Lower lobe of right lung (tissue), 2 donors: ENCODE measurements around the gene CCDC24. TPM values are rescaled to one million over a fixed set of nuclear protein-coding genes. Genes with fewer than 3 reads are reported as not detected.

Source experiments
- ATAC-seq, 2 donors: fragments of 200-7000 bp; cut with Tn5 transposase; one replicate each; pipeline ENCODE4 v1.9.1; 2020 to 2022; ENCODE audit warnings: mild to moderate bottlenecking in 2 of 2, moderate library complexity in 2 of 2
- DNase-seq: peaks from one replicate; pipeline ENCODE4 v3.0.0-alpha.2; 2020
- H3K27ac ChIP-seq: fragments of 200-600 bp; one replicate; pipeline ENCODE4 v1.8.0; 2022
- H3K27me3 ChIP-seq: fragments of 200-600 bp; one replicate; pipeline ENCODE4 v1.8.0; 2022; ENCODE audit warnings: low read depth
- H3K36me3 ChIP-seq: fragments of 200-600 bp; one replicate; pipeline ENCODE4 v1.8.0; 2022; ENCODE audit warnings: mild to moderate bottlenecking
- H3K4me1 ChIP-seq: fragments of 200-600 bp; one replicate; pipeline ENCODE4 v1.8.0; 2022
- H3K4me3 ChIP-seq: fragments of 200-600 bp; one replicate; pipeline ENCODE4 v1.8.0; 2022; ENCODE audit warnings: mild to moderate bottlenecking
- H3K9me3 ChIP-seq: fragments of 200-600 bp; one replicate; pipeline ENCODE4 v1.8.0; 2022
- CTCF ChIP-seq: fragments of 200-600 bp; IDR thresholded peaks from one replicate; pipeline ENCODE4 v1.8.0; 2022; ENCODE audit warnings: antibody characterized with exemption, mild to moderate bottlenecking
- intact Hi-C: fragments of 100-400 bp; cut with DNase I; formaldehyde crosslinking; loops from one replicate; pipeline ENCODE4 v1.11.0; 2022
- total RNA-seq: library from RNA; stranded (reverse); fragmentation: NEBNext Ultra II Directional; extraction: Animal tissue kit (Norgen Biotek cat#: 25700); gene quantifications from one replicate; pipeline ENCODE4 v1.2.1, GENCODE V29; 2021
- donor health status: DM: no; HTN: yes; CAD: no; lungs with severe emphysema.

The CCDC24 gene
- total RNA-seq, 1 donor from 2014 or later = 10.7 TPM

DNA sequence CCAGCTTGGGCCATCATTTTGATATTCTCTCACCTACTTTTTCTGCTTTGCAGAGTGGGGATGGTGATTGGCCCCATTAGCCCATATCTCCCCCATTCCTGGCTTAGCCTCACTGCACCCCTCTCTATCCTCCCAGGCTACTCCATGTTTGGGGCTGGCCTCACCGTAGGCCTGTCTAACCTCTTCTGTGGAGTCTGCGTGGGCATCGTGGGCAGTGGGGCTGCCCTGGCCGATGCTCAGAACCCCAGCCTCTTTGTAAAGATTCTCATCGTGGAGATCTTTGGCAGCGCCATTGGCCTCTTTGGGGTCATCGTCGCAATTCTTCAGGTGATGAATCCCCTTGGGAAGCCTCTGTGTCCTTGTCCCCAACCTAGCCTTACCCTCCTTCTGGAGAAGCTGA lies 14.5 kb upstream of the CCDC24 start:
- intact Hi-C loops = no loop called here
- Histone ChIP-seq H3K4me1 (peaks cover 51% of the 10 kb centered on the region), H3K4me3 (peak overlapping the region; percentile 11)

GRCh38 chr1:43977376-43978263 lies 13.8 kb upstream of the CCDC24 start:
- Histone ChIP-seq H3K4me3 (no peak overlapping the region), H3K36me3 (peaks cover 26% of the 10 kb centered on the region), H3K27ac (no peak overlapping the region), H3K27me3 (no peaks in the 10 kb centered on the region), H3K9me3 (no peaks in the 10 kb centered on the region), H3K4me1 (peaks cover 51% of the 10 kb centered on the region)
- DNase-seq (no peak), ATAC-seq (no peak)
- intact Hi-C loops = no loop called here
- no peak for TF ChIP-seq CTCF

More for the DNA sequence above, 14.5 kb upstream of the CCDC24 start:
- ATAC-seq (no peak), DNase-seq (no peak)
- Histone ChIP-seq H3K9me3 (no peaks in the 10 kb centered on the region), H3K27me3 (no peaks in the 10 kb centered on the region), H3K36me3 (peaks cover 34% of the 10 kb centered on the region), H3K27ac (no peak overlapping the region)
- TF ChIP-seq CTCF = no peak

DNA sequence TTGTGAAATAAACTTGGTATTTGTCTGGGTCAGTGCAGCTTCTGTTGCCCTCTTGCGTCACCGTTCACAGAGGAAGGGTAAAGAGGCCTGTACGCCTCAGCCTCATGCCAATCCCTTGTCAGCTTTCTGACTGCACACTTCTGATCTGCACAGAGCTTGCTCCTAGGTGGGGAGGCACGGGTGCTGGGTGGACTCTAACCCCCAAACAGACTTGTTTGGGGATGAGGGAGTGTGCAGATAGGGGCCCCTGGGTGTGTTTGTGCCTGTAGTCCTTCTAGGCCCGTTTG lies 13.2 kb upstream of the CCDC24 start:
- DNase-seq (no peak), ATAC-seq (no peak)
- Histone ChIP-seq H3K36me3 (peaks cover 25% of the 10 kb centered on the region), H3K27me3 (no peaks in the 10 kb centered on the region), H3K27ac (no peak overlapping the region), H3K4me1 (peaks cover 51% of the 10 kb centered on the region), H3K4me3 (no peak overlapping the region), H3K9me3 (no peaks in the 10 kb centered on the region)
- TF ChIP-seq CTCF = no peak
- intact Hi-C loops = no loop called here

DNA sequence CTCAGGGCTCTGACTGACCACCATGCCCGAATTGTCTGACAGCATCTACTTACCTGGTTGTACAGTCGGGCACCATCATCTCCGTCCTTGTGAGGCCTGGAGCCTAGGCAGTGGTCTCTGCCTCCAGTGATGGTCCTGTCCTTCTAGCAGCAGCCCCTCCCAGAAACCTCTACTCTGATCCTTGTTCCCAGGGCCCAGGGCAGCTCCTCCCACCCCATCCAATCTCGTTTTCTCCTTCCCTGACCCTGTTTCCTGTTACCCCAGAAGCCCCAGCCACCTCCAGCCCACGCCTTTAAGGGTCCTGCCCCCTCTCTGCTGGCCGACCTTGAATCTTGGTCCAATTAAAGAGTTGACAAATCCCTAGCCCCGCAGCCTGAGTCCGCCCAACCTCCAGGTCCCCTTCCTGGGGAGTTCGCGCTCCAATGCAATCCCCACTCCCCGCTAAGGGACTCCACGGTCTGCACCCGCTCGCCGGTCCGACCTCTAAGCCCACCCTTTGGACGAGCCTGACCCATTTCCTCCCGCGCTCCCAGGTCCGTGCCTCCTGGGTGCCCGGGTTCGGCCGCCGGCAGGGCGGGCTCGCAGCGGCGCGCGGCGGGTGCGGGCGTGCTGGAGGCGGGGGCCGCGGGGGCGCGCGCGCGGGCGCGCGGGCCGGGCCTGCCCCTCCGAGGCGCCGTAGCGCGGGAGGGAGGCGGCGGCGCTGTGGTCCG lies 12.7 kb upstream of the CCDC24 start, which contains the start of gene B4GALT2:
Gene B4GALT2, plus strand, starts transcription at position 660 of the 710 bp plus-strand sequence. CDS start 1,951 bp downstream, outside the sequence.
- Histone ChIP-seq H3K4me1 (peaks cover 51% of the 10 kb centered on the region), H3K27ac (peak within 1 kb of the TSS; percentile 65), H3K36me3 (peaks cover 25% of the 10 kb centered on the region), H3K4me3 (peak within 1 kb of the TSS; percentile 80), H3K27me3 (no peaks in the 10 kb centered on the region), H3K9me3 (no peaks in the 10 kb centered on the region)
- DNase-seq = no peak
- no peak for ATAC-seq
- no peak for TF ChIP-seq CTCF
- intact Hi-C loops = no loop called here

DNA sequence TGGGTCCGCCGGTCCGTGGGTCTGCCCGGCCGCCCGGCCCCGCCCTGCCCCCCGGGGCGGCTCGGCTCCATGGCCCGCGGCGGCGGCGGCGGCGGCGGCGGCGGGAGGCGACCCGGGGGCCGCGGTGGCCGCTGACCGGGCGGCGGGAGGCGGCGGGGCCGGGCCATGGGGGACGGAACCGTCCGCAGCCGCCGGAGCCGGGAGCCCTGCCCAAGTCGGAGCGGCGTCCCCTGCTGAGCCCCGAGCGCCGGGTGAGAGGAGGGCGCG lies 12.2 kb upstream of the CCDC24 start:
- intact Hi-C loops = no loop called here
- DNase-seq (no peak), ATAC-seq (no peak)
- Histone ChIP-seq H3K4me3 (peak overlapping the region; percentile 80), H3K27me3 (no peaks in the 10 kb centered on the region), H3K27ac (peak overlapping the region; percentile 65), H3K9me3 (no peaks in the 10 kb centered on the region), H3K36me3 (peaks cover 25% of the 10 kb centered on the region), H3K4me1 (peaks cover 47% of the 10 kb centered on the region)
- TF ChIP-seq CTCF = no peak
